ENCODE results near the gene PPP2R5C.

Gene PPP2R5C

DNA sequence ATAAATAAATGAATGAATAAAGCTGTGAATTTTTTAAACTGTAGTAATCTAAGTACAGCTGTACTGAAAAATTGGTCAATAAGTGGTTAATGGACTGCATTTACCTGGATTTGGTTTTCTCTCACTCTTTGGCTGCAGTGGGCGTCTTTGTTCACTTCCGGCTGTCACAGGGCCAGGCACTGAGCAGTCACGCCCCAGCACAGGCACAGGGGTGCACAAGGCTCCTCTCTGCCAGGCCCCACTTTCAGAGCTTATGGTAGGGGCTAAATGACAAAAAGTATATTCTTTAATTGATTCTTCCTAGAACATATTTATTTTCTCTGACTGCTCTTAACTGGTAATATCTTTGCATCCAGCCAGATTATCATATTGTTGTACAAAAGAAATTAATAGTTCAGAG, 132.2 kb downstream of the PPP2R5C start:
- no peak for DNase-seq

GRCh38 chr14:101894365-101895081, 133.0 kb downstream of the PPP2R5C start:
- DNase-seq = no peak

DNA sequence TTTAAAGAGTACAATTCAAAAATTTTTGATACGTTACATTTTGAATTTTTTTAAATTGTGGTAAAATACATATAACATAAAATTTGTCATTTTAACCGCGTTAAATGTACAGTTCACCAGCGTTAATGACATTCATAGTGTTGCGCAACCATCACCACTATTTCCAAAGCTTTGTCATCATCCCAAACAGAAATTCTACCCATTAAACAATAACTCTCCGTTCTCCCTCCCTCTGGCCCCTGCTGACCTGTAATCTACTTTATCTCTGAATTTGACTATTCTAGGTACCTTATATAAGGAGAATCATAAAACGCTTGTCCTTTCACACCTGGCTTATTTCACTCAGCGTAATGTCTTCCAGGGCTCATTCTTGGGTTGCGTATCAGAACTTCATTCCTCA, 133.7 kb downstream of the PPP2R5C start:
- no peak for DNase-seq

- DNase-seq = no peak
Observed at GRCh38 chr14:101897326-101897725, 135.8 kb downstream of the PPP2R5C start.

DNA sequence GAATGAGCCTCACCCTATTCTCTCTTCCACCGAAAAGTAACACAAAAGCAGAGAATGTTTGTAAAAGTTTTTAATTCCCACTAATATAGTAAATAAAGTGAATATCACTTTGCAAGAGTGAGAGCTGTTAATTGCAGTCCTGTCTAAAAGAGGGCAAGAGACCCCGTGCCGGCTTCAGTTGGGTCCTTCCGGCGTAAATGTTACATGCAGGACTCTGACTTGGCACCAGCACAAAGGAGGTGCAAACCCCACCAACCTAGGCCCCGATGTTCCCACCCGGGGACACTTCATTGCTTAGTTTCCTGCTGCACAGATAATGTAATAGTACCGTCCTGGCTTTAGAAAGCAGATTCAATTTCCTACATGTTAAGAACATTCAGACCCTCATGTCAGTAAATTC, 136.9 kb downstream of the PPP2R5C start:
- no peak for DNase-seq

GRCh38 chr14:101899263-101899662, 137.8 kb downstream of the PPP2R5C start:
- no peak for DNase-seq

GRCh38 chr14:101900253-101900652, 138.7 kb downstream of the PPP2R5C start:
- DNase-seq = no peak

GRCh38 chr14:101903111-101903561, 141.6 kb downstream of the PPP2R5C start:
- no peak for DNase-seq

- no peak for DNase-seq
Observed at GRCh38 chr14:101905614-101906013, 144.1 kb downstream of the PPP2R5C start.

GRCh38 chr14:101906645-101907044, 145.1 kb downstream of the PPP2R5C start:
- DNase-seq = no peak

DNA sequence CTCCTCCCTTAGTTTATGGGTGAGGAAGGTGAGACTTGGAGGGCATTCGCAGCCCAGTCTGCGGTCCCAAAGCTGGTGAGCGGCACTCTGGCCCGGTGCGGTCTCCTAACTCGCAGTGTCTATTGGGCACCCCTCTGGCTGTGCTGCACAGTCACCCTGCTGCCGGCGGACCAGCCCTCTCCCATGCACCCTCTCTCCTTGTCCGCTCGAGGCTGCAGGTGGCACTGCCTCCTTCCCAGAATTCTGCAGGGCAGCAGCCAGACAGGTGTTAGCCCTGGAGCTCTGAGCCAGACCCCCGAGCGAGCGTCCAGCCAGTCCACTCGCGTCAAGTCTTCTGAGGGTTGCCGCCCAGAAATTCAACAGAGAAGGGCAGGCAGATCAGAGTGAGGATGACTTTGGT, 146.1 kb downstream of the PPP2R5C start:
- DNase-seq = no peak

DNA sequence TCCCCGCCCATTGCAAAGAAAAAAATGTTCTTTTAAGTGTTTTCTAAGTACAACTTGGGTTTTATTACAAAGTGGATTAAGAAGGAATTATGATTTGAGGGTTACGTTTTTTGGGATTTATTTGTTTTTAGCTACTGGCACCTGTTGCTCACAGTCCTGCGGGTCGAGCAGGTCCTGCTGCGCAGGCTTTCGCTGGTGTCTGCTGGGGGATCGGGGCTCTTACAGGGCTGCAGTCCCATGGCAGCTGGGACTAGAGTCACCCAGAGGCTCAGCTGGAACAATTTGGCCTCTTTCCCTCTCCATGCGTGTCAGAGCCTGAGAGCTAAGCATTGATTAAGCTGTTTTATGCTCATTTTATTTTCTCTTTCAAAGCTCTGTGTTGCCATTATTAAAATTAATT, 147.3 kb downstream of the PPP2R5C start:
- DNase-seq = no peak

DNA sequence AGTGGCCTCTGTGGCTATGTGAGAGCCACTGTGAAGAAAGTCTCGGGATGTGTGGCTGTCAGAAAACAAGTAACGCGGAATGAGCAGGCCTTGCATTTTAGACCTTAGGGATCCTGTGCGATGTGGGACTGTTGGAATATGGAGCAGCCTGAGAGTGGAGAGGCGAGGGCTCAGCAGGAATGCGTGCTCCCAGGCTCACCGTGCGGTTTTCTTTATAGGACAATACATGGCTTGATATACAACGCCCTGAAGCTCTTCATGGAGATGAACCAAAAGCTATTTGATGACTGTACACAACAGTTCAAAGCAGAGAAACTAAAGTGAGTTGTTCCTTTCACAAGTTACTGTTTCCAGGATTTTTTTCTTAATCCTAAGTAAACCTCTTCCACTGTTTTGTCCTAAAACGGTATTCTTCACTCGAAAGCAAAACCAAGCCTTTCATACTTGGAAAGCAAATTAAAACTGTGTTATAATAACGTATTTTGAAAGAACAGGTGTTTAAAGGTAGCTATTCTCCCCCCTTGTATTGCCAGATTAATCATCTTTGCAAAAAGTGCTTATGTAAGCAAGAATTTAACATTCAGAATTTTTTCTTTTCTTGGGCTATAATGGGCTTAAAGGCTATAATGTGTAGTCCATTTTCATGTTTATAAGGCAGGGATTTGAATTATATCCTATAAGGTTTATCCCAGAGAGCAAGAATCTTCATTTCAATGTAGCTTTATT, 148.0 kb downstream of the PPP2R5C start:
- DNase-seq = no peak

DNA sequence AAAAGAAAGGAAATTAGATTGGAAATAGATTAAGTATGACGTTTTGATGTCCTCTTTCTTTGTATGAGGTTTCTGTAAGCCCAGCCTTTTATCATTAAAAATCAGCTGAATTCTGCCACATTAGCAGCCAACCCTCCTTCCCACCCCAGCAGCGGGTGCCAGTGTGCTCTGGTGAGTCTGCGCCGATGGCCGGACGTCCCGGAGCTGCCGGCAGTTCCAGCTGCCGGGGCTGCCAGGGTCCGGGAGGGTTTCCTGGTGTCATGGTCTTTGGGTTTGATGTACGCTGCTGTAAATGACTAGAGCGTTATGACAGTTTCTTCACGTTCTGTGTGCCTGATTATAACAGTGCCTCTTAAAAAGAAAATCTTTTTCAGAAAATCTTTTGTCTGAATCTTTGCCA, 151.3 kb downstream of the PPP2R5C start:
- no peak for DNase-seq

DNA sequence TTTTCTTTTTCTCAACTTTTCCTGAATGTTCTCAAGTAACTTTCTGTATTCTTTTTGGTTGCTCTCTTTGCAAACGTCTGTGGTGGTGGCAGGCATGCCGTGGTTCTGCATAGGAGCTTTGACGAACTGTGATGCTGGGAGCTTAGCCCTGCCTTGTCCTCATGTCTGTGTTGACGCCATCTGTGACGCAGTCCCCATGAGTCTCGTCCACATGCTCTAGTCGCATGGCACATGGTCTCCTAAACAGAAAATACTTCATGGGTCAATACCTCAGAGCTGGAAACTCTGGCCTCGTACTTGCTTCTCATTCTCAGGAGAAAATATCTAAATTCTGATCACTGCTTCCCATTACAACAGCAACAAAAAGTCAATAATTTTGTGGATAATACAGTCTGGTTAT, 152.6 kb downstream of the PPP2R5C start:
- DNase-seq = no peak

DNA sequence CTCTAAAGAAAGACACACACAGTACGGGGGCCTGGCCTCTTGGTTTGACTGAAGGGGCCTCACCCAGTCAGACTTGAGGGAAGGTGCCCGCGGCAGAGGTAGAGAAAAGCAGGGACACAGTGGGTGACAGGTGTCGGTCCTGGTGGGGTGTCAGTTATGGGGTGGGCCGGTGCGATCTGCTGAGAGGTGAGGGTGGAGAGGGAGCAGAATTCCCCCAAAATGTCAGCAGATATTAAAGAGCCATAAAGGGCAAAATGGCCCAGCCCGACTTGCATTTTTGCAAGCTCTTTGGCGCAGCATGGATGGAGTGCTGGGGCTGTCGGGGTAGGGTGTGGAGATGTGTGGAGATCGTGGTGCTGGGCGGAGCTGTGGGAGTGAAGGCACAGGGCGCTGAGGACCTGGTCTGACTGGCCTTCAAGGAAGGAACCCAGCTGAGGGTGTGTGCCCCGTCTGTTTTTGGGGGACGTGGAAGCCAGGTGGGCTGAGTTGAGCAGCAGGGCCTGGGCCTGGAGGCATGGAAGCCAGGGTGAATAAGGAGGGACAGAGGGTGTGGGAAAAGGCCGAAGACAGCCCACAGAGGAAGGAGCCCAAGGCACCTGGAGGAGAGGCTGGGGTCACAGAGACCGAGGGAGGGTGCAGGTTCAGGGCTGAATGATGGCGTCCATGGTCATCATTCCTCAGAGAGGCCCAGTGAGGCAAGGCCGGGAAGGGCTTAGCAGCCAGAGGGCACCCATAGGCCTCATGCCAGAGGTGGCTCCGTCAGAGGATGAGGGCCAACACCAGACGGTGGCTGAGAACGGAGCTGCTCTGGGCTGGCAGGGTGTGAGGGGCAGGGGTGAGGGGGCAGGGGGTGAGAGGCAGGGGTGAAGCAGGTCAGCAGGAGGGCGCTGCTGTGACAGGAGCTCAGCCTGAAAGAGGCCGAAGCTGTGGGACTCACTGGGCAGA, 154.6 kb downstream of the PPP2R5C start:
- no peak for DNase-seq

GRCh38 chr14:101916816-101917412, 155.4 kb downstream of the PPP2R5C start:
- DNase-seq = no peak

DNA sequence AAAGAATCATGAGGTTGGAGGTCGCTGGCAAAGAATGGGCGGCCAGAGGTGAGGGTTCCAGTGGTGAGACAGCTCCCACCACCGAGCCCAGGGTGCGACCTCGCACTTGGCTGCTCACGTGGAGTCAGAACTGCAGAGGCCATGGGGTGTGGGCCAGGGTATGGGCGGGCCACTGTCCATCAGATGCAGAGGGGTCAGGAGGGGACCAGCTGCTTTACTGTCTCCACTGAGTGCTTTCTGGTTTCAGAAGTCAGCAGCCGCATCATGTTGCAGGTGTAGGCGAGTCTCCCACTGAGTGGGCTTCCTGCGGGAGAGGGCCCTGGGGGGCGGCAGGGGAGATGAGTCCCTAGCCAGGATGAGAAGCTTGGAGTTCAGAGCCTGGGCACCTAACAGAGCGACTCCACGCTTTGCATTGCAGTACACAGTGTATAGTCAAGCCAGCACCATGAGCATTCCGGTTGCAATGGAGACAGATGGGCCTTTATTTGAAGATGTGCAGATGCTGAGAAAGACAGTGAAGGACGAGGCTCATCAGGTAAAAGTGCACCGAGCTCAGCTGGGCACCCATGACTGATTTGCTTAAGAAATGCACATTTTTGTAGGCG, 156.0 kb downstream of the PPP2R5C start:
- no peak for DNase-seq

- DNase-seq = no peak
Observed at GRCh38 chr14:101918065-101918989, 156.8 kb downstream of the PPP2R5C start.

GRCh38 chr14:101920271-101920670, 158.8 kb downstream of the PPP2R5C start:
- no peak for DNase-seq

GRCh38 chr14:101922866-101923265, 161.4 kb downstream of the PPP2R5C start:
- DNase-seq = no peak

Data from CD4-positive, alpha-beta T cell treated with Interleukin-4 for 4 hours (primary cell).